ENCODE data around the gene SSX2IP.
A peak's percentile ranks its signal among the peaks of the same experiment; 100 is the strongest.
"Not testable (repeated sequence)": the region's sequence is repeated elsewhere in the genome, so short reads cannot be mapped to it uniquely, and the experiment has no call there.

SSX2IP gene

GRCh38 chr1:84690397-84691121 lies at the start of gene SSX2IP:
Gene SSX2IP, minus strand, starts transcription at chr1:84690461. Its CDS starts 19,242 bp downstream, at chr1:84671219.
- DNase-seq: peak; percentile 98 to 100

- DNase-seq: no peak
Measured at GRCh38 chr1:84738237-84738636, 48.0 kb upstream of the SSX2IP start.

DNA sequence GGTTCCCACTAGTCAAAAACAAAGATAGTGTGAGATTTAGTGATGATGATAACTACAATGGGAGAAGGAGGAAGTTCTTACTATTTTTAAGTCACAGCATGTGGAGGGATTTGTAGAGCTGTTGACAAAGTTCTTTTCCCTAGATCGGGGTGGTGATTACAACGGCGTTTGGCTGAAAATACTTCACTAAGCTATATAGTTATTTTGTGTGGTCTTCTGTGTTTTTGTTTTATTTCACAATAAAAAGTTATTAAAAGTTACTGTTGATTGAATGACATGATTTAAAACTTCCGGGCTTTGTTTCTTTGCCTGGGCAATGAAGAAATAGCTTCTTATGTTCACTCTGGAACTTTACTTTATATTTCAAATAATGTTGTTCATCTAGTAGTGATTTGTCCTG lies 47.3 kb upstream of the SSX2IP start:
- no peak for DNase-seq

- DNase-seq: no peak
Measured at GRCh38 chr1:84736944-84737343, 46.7 kb upstream of the SSX2IP start.

GRCh38 chr1:84736445-84736844 lies 46.2 kb upstream of the SSX2IP start:
- no peak for DNase-seq

DNA sequence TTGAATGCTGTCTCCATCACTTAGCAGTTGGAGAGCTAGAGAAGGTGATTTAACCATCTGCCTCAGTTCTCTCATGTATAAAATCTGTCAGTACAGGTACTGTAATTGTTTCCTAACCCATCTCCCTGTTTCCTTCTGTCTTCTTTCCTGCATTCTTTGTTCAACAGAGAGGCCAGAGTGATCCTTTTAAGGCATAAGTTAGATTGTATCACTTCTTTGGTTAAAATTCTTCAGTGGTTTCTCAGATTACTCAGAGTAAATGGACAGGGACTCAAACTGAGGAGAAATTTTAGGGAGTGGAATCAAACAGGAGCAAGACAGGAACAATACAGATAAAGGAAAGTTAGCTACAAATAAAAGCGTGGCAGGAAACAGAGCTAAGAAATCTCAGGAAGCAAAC lies 45.2 kb upstream of the SSX2IP start:
- no peak for DNase-seq

DNA sequence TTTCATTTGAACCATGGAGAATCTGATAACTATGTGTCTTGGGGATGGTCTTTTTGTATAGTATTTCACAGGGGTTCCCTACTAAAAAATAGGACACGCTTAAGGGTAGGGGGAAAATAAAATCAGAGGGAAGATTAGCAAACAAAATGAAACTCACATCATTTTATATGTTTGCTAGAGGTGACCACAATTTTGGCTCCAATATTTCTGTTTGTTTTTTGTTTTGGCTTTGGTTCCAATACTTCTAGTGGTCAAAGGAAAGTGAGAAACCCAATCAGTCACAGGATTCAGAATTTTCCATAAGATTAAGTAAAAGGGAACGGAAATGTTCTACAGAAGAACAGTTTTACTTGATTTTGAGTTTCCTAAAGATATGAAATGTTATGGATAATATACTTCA lies 42.3 kb upstream of the SSX2IP start:
- DNase-seq: no peak

- DNase-seq: no peak
Measured at GRCh38 chr1:84731519-84731918, 41.3 kb upstream of the SSX2IP start.

DNA sequence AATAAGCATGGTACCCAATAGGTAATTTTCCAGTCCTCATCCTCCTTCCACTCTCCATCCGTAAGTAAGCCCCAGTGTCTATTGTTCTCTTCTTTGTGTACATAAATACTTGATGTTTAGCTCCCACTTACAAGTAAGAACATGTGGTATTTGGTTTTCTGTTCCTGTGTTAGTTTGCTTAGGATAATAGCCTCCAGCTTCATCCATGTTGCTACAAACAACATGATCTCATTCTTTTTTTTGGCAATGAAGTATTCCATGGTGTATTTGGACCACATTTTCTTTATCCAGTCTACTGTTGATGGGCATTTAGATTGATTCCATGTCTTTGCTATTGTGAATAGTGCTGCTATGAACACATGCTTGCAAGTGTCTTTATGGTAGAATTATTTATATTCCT lies 37.5 kb upstream of the SSX2IP start:
- not testable (repeated sequence) for DNase-seq

GRCh38 chr1:84726593-84727499 lies 36.6 kb upstream of the SSX2IP start:
- no peak for DNase-seq

DNA sequence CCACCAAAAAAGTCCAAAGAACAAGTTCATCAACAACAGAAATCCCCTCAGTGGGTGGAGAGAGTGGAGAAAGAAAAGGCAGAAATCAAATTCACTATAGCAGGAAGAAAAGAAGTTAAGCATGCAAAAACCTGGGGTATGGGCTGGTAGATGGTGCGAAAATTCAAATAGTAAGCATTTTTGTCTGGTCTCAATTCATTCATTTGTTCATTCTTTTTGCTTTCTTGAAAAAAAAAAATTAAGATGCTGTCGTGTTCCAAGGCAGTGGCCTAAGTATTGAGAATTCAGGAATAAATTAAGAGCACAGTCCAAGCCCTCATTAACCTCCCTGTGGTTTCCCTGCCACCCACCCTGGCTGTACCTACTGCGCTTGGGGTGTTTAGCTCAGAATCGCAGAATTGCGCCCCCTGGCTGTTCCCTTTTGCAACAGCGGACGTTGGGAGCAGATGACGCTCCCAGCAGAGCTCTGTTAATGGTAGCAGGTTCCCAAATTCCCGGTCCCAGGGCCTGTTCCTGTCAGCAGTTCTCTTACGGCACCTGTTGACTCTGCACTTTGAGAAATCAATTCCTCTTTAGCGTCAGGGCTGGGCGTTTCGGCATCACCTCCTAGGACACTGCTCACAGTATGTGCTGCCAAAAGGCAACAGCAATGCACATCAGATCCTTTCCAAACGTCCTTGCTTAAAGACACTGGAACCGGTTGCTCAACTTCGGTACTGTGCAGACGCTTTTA lies 34.0 kb upstream of the SSX2IP start:
- DNase-seq: peak; percentile 42 to 48

GRCh38 chr1:84722794-84723193 lies 32.5 kb upstream of the SSX2IP start:
- DNase-seq: no peak

- not testable (repeated sequence) for DNase-seq
Measured at GRCh38 chr1:84721872-84722271, 31.6 kb upstream of the SSX2IP start.

- DNase-seq: no peak
Measured at GRCh38 chr1:84721152-84721551, 30.9 kb upstream of the SSX2IP start.

GRCh38 chr1:84720221-84720780 lies 30.0 kb upstream of the SSX2IP start:
- no peak for DNase-seq

DNA sequence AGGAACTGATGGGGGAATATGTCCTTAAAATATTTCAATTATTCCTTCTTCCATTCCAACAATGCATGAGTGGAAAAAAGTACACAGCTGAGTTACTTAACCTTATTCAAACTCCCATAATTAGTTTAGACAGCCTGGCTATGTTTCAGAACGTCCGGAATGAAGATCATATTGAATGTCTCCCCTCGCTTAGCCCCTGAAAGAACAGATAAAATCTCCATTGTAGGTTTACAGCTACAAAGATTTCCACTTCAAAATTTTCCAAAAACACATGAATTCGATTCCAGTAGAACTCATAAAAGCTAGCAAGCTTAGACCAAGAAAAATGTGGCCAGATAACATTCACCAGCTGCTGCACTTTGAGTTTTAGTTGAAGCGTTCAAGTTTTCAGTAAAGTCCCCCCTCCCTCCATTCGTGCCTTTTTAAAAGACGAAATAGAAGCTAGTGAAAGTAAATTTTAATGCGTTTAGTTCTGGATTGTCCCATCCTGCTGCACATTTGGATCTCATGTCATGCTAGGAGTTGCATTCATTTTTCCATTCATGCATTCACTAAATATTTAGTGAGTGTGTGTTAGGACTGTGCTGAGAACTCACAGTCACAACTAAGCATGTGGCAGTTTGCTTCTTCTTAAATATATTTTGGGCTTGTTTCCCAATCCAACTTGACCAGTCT lies 29.4 kb upstream of the SSX2IP start:
- no peak for DNase-seq

DNA sequence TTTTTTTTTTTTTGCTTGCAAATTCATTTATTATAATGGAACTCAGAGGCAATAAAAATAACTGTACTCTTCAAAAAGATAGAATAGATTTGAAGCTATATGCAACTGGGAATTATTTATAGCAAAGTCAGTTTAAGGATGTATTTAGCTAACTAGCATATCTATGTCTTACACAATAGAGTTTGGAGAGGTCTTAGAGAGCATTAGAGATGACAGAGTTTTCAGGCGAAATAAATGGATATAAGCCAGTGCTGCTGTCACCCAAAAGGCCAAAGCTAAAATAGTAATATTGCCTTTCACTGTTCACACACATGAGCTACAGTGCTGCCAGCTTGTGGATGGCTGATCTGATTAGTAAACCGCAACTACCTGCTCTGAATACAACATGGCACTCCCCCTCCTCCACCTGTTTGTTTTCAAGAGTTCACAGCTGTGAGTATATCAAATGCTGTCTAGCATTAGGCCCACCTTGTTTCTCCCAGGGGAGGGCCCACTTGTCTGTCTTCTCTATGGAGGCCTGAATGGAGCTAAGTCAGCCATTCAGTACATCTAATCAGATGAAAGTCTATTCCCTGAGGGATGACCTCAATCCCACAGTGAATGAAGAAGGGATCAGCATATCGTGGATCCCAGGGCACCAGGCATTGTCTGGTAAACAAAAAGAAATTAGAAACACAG lies 25.2 kb upstream of the SSX2IP start:
- DNase-seq: no peak

GRCh38 chr1:84712276-84712874 lies 22.1 kb upstream of the SSX2IP start:
- no peak for DNase-seq

GRCh38 chr1:84711869-84712268 lies 21.6 kb upstream of the SSX2IP start:
- no peak for DNase-seq

GRCh38 chr1:84711121-84711520 lies 20.9 kb upstream of the SSX2IP start:
- no peak for DNase-seq

DNA sequence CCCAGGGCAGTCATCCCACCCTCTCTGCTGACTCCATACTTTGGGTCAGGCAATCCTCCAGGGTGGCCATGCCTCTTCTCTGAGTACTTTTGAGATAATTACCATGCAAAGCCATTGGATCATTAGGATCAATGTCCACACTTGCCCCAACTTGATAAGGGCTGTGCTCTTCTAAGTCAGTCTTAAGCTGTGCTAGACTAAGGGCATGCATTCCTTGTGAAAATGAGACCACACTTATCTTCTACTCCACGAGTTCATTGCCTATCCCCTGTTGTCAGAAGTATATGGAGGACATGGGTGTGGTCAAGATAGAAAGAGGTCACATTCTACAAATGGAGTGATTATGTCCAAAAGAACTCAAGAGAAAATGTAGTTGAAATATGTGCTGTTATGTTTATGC lies 18.9 kb upstream of the SSX2IP start:
- no peak for DNase-seq
